Keratinocyte (primary cell): ENCODE results near the gene CRK. TPM values are rescaled to one million over a fixed set of nuclear protein-coding genes. Genes with fewer than 3 reads are reported as not detected.

Source experiments
- DNase-seq: peaks from one replicate; pipeline ENCODE4 v3.0.0-alpha.2; 2011; ENCODE audit warnings: low read depth, missing footprints, low spot score
- FAIRE-seq: peaks from 2 replicates; lab custom pipeline; 2011; peaks lifted over from hg19 to GRCh38; lab: Jason Lieb, UNC
- H2AFZ ChIP-seq: 2 replicates; pipeline ENCODE4 v1.6.0; 2012; ENCODE audit warnings: low read length, control low read depth, inconsistent platforms; ENCODE audit not compliant: control insufficient read depth
- H3K27ac ChIP-seq: 2 replicates; pipeline ENCODE4 v1.5.1; 2011; ENCODE audit warnings: low read length; ENCODE audit not compliant: control insufficient read depth, insufficient read depth
- H3K27me3 ChIP-seq: 3 replicates; pipeline ENCODE4 v1.6.0; 2011; ENCODE audit warnings: low read length; ENCODE audit not compliant: control insufficient read depth, insufficient read depth; ENCODE audit errors: extremely low read depth
- H3K36me3 ChIP-seq, 2 experiments: 2 replicates in 1 of 2; 3 replicates in 1 of 2; pipeline ENCODE4 v1.5.1; 2011; ENCODE audit warnings: low read length in 2 of 2, mild to moderate bottlenecking in 1 of 2; ENCODE audit not compliant: control insufficient read depth in 2 of 2, insufficient read depth in 2 of 2; ENCODE audit errors: extremely low read depth in 1 of 2
- H3K4me1 ChIP-seq: 3 replicates; pipeline ENCODE4 v1.5.1; 2011; ENCODE audit warnings: low read length; ENCODE audit not compliant: control insufficient read depth, insufficient read depth; ENCODE audit errors: extremely low read depth
- H3K4me2 ChIP-seq: 3 replicates; pipeline ENCODE4 v1.6.0; 2011; ENCODE audit warnings: low read depth, low read length; ENCODE audit not compliant: control insufficient read depth, insufficient read depth; ENCODE audit errors: extremely low read depth
- H3K4me3 ChIP-seq, 3 experiments: fragments of 200-600 bp in 1 of 3; sonication (generic) in 1 of 3; 2 replicates in 2 of 3; 3 replicates in 1 of 3; pipeline ENCODE4 v1.5.1; 2011 to 2016; ENCODE audit warnings: low read length in 3 of 3, mild to moderate bottlenecking in 3 of 3, control low read depth in 2 of 3, inconsistent platforms in 1 of 3, low read depth in 1 of 3, mixed read lengths in 1 of 3, mixed run types in 1 of 3, moderate library complexity in 1 of 3; ENCODE audit not compliant: control insufficient read depth in 2 of 3, insufficient read depth in 2 of 3; ENCODE audit errors: extremely low read depth in 1 of 3
- H3K79me2 ChIP-seq: 2 replicates; pipeline ENCODE4 v1.6.0; 2012; ENCODE audit warnings: low read length; ENCODE audit not compliant: control insufficient read depth, insufficient read depth
- H3K9ac ChIP-seq: 3 replicates; pipeline ENCODE4 v1.6.0; 2011; ENCODE audit warnings: low read length; ENCODE audit not compliant: control insufficient read depth, insufficient read depth; ENCODE audit errors: extremely low read depth
- H3K9me1 ChIP-seq: 3 replicates; pipeline ENCODE4 v1.6.0; 2011; ENCODE audit warnings: low read length; ENCODE audit not compliant: control insufficient read depth, insufficient read depth; ENCODE audit errors: extremely low read depth
- H3K9me3 ChIP-seq: 2 replicates; pipeline ENCODE4 v1.5.1; 2012; ENCODE audit warnings: low read depth, low read length; ENCODE audit not compliant: control insufficient read depth
- H4K20me1 ChIP-seq: 3 replicates; pipeline ENCODE4 v1.6.0; 2011; ENCODE audit warnings: low read length; ENCODE audit not compliant: control insufficient read depth, insufficient read depth; ENCODE audit errors: extremely low read depth
- CTCF ChIP-seq, 3 experiments: IDR thresholded peaks in 1 of 3; conservative IDR thresholded peaks in 1 of 3; optimal IDR thresholded peaks in 1 of 3; 2 replicates in 2 of 3; 3 replicates in 1 of 3; pipeline versions ENCODE3 to v1.5.1; 2011; ENCODE audit warnings: low read length in 3 of 3, mild to moderate bottlenecking in 3 of 3, moderate library complexity in 2 of 3, control low read depth in 1 of 3, inconsistent platforms in 1 of 3; ENCODE audit not compliant: insufficient read depth in 2 of 3; ENCODE audit errors: extremely low read depth in 1 of 3
- EZH2 ChIP-seq: IDR thresholded peaks from one replicate; pipeline ENCODE4 v1.6.1; 2012; ENCODE audit warnings: inconsistent platforms, mild to moderate bottlenecking, low read length, moderate library complexity
- dilution Hi-C: fragments of 300-500 bp; cut with MboI; formaldehyde crosslinking; loops from one replicate; pipeline ENCODE4 v1.7.0; 2020; ENCODE audit warnings: low sequenced_read_pairs; ENCODE audit not compliant: extremely low pct_ligation_motif_present
- polyA plus RNA-seq, 5 experiments: library from polyadenylated mRNA; depleted of rRNA in 3 of 5; stranded (reverse) in 3 of 5; stranded (forward) in 1 of 5; unstranded in 1 of 5; fragments of >200 nt; gene quantifications; 1 replicate in 1 of 5; 2 replicates in 3 of 5; 3 replicates in 1 of 5; pipeline versions ENCODE4 v1.2.1 to v1.2.3, GENCODE V29; 2011 to 2012; ENCODE audit warnings: missing spikeins in 2 of 5, low read depth in 1 of 5, low replicate concordance in 1 of 5

CRK gene
- polyA plus RNA-seq, 1 donor (not counting 4 experiments of a cell fraction or from before 2014, with no cell fraction given): 127 TPM

GRCh38 chr17:1481736-1482135 is 25.7 kb upstream of the CRK start:
- TF ChIP-seq CTCF (optimal IDR thresholded peaks at IDR 0.05 in 1 of 3, IDR thresholded peaks at IDR 0.05 in 1 of 3, conservative IDR thresholded peaks at IDR 0.05 in 1 of 3; ENCODE audit: extremely low read depth in 1 of 3, insufficient read depth in 2 of 3, low read length in 3 of 3) (no peak), EZH2 (no peak)
- no peak overlapping the region for H3K9ac ChIP-seq
- no peak for FAIRE-seq

GRCh38 chr17:1480747-1481465 is 24.9 kb upstream of the CRK start:
- DNase-seq (no peak), FAIRE-seq (no peak)
- Histone ChIP-seq H3K4me2 (no peak overlapping the region), H2AFZ (no peak overlapping the region), H3K36me3 (peaks cover 29 to 30% of the 10 kb centered on the region in 2 experiments), H3K9me1 (no peaks in the 10 kb centered on the region), H3K4me1 (no peaks in the 10 kb centered on the region), H3K4me3 (no peak overlapping the region), H4K20me1 (no peaks in the 10 kb centered on the region), H3K9me3 (no peaks in the 10 kb centered on the region), H3K27me3 (no peaks in the 10 kb centered on the region), H3K79me2 (peaks cover 14% of the 10 kb centered on the region), H3K27ac (no peak overlapping the region), H3K9ac (no peak overlapping the region)
- dilution Hi-C loops: no loop called here
- TF ChIP-seq EZH2 (no peak), CTCF (optimal IDR thresholded peaks at IDR 0.05 in 1 of 3, IDR thresholded peaks at IDR 0.05 in 1 of 3, conservative IDR thresholded peaks at IDR 0.05 in 1 of 3; ENCODE audit: extremely low read depth in 1 of 3, insufficient read depth in 2 of 3, low read length in 3 of 3) (no peak)

More at GRCh38 chr17:1481736-1482135, 25.7 kb upstream of the CRK start:
- Histone ChIP-seq H3K4me3 (no peak overlapping the region), H3K27me3 (no peaks in the 10 kb centered on the region), H2AFZ (no peak overlapping the region), H3K79me2 (peaks cover 14% of the 10 kb centered on the region), H3K36me3 (peaks cover 26 to 30% of the 10 kb centered on the region in 2 experiments), H4K20me1 (no peaks in the 10 kb centered on the region), H3K4me1 (no peaks in the 10 kb centered on the region), H3K9me3 (no peaks in the 10 kb centered on the region), H3K4me2 (no peak overlapping the region), H3K9me1 (no peaks in the 10 kb centered on the region), H3K27ac (no peak overlapping the region)
- no peak for DNase-seq
- dilution Hi-C loops: no loop called here
